Neutrophil (primary cell): ENCODE measurements around the gene RAE1.

Experiments
- H3K27ac ChIP-seq: fragments of 200-600 bp; sonication (generic); 2 replicates; pipeline ENCODE4 v1.5.1; 2016; ENCODE audit warnings: mild to moderate bottlenecking, moderate library complexity
- H3K27me3 ChIP-seq: fragments of 200-600 bp; sonication (generic); 2 replicates; pipeline ENCODE4 v1.6.0; 2016; ENCODE audit warnings: mild to moderate bottlenecking
- H3K36me3 ChIP-seq: fragments of 200-600 bp; sonication (generic); 2 replicates; pipeline ENCODE4 v1.5.1; 2017
- H3K4me1 ChIP-seq, 2 experiments: fragments of 200-600 bp in 1 of 2; sonication (generic) in 1 of 2; 1 replicate in 1 of 2; 2 replicates in 1 of 2; pipeline versions ENCODE4 v1.5.1 to v1.6.1; 2013 to 2016; ENCODE audit warnings: low read depth in 1 of 2, low read length in 1 of 2, mild to moderate bottlenecking in 1 of 2, moderate library complexity in 1 of 2; ENCODE audit not compliant: control insufficient read depth in 1 of 2, insufficient read depth in 1 of 2
- H3K4me3 ChIP-seq, 2 experiments: fragments of 200-600 bp in 1 of 2; sonication (generic) in 1 of 2; 1 replicate in 1 of 2; 2 replicates in 1 of 2; pipeline ENCODE4 v1.5.1; 2013 to 2016; ENCODE audit warnings: low read depth in 1 of 2, low read length in 1 of 2, mild to moderate bottlenecking in 1 of 2, moderate library complexity in 1 of 2
- H3K9me3 ChIP-seq: fragments of 200-600 bp; sonication (generic); 2 replicates; pipeline ENCODE4 v1.5.1; 2016
- TF ChIP-seq, protein P1 (sequence below): fragments of 200-600 bp; sonication (generic); IDR thresholded peaks from 2 replicates; pipeline ENCODE4 v1.5.1; 2016; ENCODE audit warnings: antibody characterized with exemption

Gene RAE1

DNA sequence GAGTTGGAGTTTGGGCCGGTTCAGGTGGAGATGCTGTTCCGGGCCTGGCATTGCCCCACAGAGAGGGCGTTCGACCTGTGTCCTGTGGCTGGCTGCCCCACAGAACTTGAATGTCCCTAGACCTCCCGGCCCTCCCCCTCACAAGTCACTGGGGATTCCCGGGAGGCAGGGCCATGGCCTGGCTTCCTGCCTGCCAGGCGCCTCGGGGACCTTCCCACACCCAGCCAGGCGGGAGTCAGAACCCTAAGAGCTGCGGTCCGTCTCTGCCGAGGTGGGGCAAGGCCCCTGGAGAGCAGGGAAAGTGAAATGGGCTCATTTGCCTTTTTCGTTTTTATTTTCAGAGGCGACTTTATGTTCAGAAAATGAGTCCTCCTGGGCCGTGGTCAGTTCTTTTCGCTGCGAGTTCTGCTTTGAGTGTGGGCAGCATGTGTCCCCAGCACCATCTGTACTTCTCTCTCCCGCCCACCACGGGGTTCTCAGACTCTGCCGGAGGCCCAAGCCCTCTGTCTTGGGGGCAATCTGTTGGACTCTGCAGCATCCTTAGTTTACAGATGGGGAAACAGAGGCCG lies 48.6 kb downstream of the RAE1 start:
- Histone ChIP-seq H3K9me3 (no peaks in the 10 kb centered on the region), H3K4me3 (no peak overlapping the region), H3K27me3 (no peaks in the 10 kb centered on the region), H3K27ac (peak overlapping the region; percentile 90), H3K36me3 (peaks cover 85% of the 10 kb centered on the region), H3K4me1 (peaks cover 99 to 100% of the 10 kb centered on the region in 2 experiments)
- TF ChIP-seq, protein P1, sequence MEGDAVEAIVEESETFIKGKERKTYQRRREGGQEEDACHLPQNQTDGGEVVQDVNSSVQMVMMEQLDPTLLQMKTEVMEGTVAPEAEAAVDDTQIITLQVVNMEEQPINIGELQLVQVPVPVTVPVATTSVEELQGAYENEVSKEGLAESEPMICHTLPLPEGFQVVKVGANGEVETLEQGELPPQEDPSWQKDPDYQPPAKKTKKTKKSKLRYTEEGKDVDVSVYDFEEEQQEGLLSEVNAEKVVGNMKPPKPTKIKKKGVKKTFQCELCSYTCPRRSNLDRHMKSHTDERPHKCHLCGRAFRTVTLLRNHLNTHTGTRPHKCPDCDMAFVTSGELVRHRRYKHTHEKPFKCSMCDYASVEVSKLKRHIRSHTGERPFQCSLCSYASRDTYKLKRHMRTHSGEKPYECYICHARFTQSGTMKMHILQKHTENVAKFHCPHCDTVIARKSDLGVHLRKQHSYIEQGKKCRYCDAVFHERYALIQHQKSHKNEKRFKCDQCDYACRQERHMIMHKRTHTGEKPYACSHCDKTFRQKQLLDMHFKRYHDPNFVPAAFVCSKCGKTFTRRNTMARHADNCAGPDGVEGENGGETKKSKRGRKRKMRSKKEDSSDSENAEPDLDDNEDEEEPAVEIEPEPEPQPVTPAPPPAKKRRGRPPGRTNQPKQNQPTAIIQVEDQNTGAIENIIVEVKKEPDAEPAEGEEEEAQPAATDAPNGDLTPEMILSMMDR, result no peak

- H3K4me1 ChIP-seq, result peaks cover 99 to 100% of the 10 kb centered on the region in 2 experiments
Measured at GRCh38 chr20:57400231-57400701, 49.2 kb downstream of the RAE1 start.

GRCh38 chr20:57400821-57401564 lies 49.9 kb downstream of the RAE1 start:
- peak overlapping the region; percentile 90 for H3K27ac ChIP-seq
- H3K4me1 ChIP-seq, result peaks cover 92 to 96% of the 10 kb centered on the region in 2 experiments
- H3K27me3 ChIP-seq, result no peaks in the 10 kb centered on the region
- H3K4me3 ChIP-seq, result peak overlapping the region in 1 of 2 experiments; percentile 26
- H3K9me3 ChIP-seq, result no peaks in the 10 kb centered on the region
- TF ChIP-seq, protein P1, result no peak
- peaks cover 85% of the 10 kb centered on the region for H3K36me3 ChIP-seq

More at GRCh38 chr20:57400231-57400701, 49.2 kb downstream of the RAE1 start:
- Histone ChIP-seq H3K9me3 (no peaks in the 10 kb centered on the region), H3K27ac (peak overlapping the region; percentile 90), H3K4me3 (peak overlapping the region in 1 of 2 experiments; percentile 26), H3K27me3 (no peaks in the 10 kb centered on the region), H3K36me3 (peaks cover 85% of the 10 kb centered on the region)
- TF ChIP-seq, protein P1, result peak; percentile 33

DNA sequence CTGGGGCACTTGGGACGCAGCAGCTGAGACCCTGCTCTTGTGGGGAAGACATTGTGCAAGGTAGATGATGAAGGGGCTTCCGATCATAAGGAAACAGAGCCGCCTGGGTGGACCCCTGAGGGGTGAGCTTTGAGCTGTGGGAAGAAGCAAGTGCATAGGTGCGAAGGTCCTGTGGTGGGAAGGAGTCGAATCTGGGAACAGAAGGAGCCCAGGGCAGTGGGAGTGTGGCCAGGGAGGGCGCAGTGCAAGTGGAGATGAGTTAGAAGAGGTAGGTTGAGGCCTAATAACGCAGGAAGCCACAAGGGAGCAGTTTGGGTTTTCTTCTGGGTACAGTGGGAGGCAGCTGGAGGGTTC lies 50.5 kb downstream of the RAE1 start:
- Histone ChIP-seq H3K9me3 (no peaks in the 10 kb centered on the region), H3K36me3 (peaks cover 85% of the 10 kb centered on the region), H3K4me3 (no peak overlapping the region), H3K27me3 (no peaks in the 10 kb centered on the region), H3K4me1 (peaks cover 87 to 90% of the 10 kb centered on the region in 2 experiments), H3K27ac (peak overlapping the region; percentile 90)
- TF ChIP-seq, protein P1, result no peak

- Histone ChIP-seq H3K9me3 (no peaks in the 10 kb centered on the region), H3K36me3 (peaks cover 85% of the 10 kb centered on the region), H3K4me1 (peaks cover 78 to 81% of the 10 kb centered on the region in 2 experiments), H3K4me3 (peak overlapping the region in 1 of 2 experiments; percentile 15), H3K27me3 (no peaks in the 10 kb centered on the region), H3K27ac (peak overlapping the region; percentile 90)
- TF ChIP-seq, protein P1, result no peak
Measured at GRCh38 chr20:57402206-57403125, 51.4 kb downstream of the RAE1 start.
